T-helper 2 cell treated with Interferon-gamma antibody and Interleukin-4, amounts not matched to agents 100 ng/mL and 5 ng/mL, for 36 hours (primary cell): ENCODE results near the gene MILR1. TPM values are rescaled to one million over a fixed set of nuclear protein-coding genes. Genes with fewer than 3 reads are reported as not detected.

Source experiments
- intact Hi-C: fragments of 100-400 bp; cut with micrococcal nuclease; formaldehyde crosslinking; loops from one replicate; pipeline ENCODE4 v1.15.1; 2023
- total RNA-seq: library from RNA; stranded (reverse); gene quantifications from 2 replicates; pipeline ENCODE4 v1.2.3, GENCODE V29; 2022

MILR1 gene, protein sequence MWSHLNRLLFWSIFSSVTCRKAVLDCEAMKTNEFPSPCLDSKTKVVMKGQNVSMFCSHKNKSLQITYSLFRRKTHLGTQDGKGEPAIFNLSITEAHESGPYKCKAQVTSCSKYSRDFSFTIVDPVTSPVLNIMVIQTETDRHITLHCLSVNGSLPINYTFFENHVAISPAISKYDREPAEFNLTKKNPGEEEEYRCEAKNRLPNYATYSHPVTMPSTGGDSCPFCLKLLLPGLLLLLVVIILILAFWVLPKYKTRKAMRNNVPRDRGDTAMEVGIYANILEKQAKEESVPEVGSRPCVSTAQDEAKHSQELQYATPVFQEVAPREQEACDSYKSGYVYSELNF
- total RNA-seq: 1.2 and 1.7 TPM in 2 replicates

DNA sequence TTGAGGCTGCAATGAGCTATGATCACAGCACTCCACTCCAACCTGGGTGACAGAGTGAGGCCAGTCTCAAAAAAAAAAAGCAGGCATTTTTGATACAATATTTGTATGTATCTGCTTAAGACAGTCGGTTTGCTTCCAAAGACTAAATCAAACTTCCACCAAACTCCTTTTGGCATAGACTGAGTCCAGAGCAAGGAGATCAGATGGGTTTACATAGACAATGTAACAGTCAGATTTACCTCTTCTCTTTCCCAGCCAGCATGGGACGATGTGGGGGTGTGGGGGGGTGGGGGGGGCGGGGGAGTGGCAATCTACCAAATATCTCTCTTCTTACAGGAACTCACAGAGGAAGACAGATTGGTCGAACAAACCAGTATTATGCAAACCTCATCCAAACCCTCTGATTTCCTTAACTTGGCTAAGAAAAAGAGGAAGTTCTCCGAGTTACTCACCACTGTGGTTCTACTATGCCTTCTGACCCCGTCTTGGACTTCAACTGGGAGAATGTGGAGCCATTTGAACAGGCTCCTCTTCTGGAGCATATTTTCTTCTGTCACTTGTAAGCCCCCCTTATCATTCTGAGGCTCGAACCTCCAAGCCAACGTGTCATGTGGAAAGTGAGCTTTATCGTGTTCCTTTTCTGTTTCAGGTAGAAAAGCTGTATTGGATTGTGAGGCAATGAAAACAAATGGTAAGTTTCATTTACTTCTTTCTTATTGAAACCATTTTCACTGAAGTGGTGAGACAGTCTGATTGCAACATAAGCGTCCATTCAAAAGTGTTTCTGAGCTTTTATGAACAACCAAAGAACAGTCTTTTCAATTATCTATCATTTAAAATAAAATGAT is at the start of gene MILR1:
Gene MILR1, plus strand, starts transcription at position 451 of the 848 bp plus-strand sequence. Its CDS starts 54 bp downstream, at position 505.
- intact Hi-C loops: no loop called here

DNA sequence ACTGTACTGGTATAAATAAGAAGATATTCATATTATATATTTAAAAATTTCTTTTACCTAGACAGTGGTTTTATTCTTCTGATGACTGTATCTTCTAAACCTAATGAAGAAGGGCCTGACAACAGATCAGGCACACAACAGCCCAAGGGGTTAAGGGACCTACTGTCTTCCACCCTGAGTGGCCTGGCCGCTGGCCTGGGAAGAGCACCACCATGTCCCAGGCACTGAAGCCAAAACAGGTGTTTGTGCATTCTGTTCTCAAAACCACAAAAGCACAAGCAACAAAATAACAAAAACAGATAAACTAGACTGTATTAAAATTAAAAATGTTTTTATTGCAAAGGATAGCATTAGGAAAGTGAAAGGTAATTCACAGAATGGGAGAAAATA is 49.2 kb upstream of the MILR1 start:
- intact Hi-C loops: no loop called here

DNA sequence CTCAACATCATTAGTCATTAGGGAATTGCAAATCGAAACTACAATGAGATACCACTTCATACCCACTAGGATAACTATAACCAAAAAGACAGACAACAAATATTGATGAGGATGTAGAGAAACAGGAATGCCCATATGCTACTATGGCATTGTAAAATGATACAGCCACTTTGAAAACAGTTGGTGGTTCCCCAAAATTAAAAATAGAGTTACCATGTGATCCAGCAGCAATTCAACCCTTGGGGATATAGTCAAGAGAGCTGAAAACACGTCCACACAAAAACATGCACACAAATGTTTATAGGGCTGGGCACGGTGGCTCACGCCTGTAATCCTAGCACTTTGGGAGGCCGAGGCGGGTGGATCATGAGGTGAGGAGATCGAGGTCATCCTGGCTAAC is 48.3 kb upstream of the MILR1 start:
- intact Hi-C loops: no loop called here

DNA sequence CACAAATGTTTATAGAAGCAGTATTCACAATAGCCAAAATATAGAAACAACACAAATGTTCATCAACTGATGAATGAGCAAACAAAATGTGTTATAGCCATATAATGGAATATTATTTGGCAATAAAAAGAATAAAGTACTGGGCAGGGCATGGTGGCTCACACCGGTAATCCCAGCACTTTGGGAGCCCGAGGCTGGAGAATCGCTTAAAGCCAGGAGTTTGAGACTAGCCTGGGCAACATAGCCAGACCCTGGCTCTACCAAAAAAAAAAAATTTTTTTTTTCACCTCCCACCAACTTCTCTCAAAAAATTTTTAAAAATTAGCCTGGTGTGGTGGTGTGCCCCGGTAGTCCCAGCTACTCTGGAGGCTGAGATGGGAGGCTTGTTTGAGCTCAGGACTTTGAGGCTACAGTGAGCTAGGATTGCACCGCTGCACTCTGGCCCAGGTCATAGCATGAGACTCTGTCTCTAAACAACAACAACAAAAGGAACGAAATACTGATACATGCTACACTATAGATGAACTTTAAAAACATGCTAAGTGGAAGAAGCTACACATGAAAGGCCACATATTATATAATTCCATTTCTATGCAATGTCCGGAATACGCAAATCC is 47.6 kb upstream of the MILR1 start:
- intact Hi-C loops: no loop called here

DNA sequence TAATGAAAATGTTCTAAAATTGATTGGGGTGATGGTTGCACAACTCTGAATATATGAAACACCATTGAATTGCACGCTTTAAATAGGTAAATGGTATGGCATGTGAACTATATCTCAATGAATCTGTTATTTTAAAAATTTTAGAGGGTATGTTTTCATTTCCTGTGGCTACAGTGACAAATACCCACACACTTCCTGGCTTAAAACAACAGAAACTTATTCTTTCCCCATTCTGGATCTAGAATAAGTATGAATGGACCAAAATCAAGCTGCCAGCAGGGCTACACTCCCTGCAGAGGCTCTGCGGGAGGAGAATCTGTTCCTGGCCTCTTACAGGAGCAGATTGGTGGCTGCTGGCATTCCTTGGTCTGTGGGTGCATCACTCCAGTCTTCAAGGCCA is 47.0 kb upstream of the MILR1 start:
- intact Hi-C loops: no loop called here

DNA sequence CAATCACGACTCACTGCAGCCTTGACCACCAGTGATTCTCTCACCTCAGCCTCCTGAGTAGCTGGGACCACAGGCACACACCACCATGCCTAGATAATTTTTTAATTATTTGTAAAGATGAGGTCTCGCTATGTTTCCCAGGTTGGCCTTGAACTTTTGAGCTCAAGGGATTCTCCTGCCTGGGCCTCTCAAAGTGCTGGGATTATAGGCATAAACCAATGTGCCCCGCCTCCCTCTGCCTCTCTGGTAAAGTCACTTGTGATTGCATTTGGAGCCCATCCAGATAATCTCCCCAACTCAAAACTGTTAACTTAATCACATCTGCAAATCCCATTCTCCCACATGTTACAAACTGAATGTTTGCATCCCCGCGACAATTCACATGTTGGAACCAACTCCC is 46.4 kb upstream of the MILR1 start:
- intact Hi-C loops: no loop called here

DNA sequence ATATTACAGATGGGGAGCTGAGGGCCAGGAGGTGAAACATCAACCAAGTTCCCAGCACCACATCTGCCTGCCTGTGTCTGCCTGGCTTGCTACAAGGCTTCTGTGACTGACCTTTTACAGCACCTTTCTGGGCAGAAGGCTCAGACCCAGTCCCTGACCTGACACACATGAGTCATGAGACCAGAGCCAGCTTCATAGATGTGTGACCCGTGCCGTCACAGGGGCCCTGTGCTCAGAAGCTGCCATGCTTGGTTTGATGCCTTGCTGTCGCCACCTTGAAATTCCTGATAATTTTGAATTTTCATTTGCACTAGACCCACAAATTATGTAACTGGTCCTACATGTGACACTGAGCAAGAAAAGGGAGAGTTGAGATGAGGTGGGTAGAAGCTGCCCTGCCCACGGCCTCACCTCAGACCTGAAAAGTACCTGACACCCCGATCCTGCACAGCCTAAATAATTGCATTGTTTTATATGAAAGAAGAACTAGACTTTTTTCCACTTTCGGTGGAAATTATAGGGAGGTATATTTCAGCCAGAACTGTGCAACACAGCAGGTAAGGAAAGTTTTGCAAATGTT is 44.9 kb upstream of the MILR1 start:
- intact Hi-C loops: no loop called here

DNA sequence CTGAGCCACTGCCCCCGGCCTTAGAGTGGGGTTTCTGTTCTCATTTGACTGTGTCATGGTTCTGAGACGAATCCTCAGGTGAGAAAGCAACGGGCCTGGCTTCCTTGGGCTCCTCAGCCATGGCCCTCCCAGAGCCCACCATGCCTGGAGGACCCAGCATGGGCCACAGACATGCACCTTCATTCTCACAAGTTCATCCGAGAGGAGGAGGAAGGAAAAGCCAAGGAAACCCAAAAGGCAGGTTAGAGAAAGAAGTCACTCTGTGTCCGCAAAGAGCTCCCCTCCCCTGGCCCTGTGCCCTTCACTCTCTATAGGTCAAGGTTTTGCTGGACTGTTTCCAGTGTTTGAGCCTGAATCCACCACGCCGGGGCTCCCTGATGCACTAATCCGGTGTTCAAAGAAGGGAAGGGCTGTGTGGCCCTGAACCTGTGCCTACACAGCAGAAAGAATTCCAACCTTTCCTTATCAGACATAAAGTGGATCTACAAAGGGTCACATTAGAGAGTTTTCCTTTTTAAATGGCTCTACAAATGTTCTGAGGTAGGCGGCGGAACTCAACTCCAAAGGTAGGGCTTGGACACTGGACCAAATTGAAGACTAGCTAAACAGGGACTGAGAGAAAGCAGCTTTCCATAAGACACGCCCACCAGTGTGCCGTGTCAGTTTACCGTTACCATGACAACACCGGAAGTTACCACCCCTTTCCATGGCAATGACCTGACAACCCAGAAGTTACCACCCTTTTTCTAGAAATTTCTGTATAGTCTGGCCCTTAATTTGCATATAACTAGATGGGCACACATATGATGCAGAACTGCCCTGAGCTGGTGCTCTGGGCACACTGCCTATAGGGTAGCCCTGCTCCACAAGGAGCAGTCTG is 42.4 kb upstream of the MILR1 start:
- intact Hi-C loops: no loop called here

DNA sequence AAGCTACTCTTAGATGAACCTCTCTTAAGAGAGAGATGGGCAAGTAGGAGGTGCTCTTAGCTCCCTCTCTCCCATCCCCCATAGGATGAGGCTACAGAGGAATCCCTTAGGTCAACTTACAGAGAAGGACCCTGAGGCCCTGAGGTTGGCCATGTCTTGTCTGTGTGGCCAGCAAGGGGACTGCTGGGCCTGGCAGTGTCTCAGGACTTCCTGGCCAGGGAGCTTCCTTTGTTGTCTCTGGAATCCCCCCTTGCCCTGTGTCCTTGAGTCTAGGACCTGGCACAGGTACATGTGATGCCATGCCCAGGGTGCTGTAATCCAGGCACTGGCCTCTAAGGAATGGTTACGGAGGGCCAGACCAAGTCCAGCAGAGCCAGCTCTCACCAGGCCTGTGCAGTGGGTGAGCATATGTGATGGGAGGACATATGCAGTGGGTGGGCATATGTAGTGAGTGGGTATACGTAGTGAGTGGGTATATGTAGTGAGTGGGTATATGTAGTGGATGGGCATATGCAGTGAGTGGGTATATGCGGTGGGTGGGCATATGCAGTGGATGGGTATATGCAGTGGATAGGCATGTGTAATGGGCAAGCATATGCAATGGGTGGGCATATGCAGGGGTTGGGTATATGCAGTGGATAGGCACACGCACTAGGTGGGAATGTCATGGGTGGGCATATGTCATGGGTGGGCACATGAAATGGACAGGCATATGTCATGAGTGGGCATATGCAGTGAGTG is 38.0 kb upstream of the MILR1 start:
- intact Hi-C loops: no loop called here

DNA sequence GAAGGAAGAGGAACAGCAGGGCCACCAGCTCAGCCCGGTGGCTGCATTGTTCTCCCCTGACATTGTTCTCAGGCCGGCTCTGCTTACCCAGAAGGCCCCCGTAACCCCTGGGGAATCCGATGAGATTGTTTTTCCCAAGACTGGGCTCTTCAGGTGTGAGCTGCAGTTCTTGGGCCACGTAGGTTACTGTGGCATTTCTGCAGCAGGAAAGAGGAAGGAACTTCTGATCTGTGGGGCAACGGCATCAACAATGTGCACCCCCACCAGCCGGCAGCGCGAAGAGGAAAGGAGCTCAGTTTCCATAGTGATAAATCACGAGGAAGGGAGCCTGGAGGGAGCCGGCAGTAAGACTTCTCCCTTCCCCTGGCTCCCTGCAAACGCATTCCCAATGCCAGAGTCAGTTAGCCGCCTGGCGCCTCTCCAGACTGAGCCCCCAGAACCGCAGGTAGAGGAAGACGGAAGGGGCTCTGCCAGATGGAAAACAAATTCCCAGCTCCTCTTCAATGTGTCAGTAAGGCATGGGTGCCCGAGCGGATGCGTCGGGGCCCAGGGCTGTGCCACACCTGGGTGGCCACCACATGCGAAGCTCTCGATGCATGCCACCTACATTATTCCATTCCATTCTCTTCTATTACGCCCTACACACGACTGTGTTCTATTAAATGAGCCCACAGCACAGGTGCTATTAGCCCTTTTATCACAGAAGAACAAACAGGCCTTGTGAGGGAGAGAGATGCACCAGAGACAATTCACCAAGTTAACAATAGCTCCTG is 36.7 kb upstream of the MILR1 start:
- intact Hi-C loops: no loop called here

DNA sequence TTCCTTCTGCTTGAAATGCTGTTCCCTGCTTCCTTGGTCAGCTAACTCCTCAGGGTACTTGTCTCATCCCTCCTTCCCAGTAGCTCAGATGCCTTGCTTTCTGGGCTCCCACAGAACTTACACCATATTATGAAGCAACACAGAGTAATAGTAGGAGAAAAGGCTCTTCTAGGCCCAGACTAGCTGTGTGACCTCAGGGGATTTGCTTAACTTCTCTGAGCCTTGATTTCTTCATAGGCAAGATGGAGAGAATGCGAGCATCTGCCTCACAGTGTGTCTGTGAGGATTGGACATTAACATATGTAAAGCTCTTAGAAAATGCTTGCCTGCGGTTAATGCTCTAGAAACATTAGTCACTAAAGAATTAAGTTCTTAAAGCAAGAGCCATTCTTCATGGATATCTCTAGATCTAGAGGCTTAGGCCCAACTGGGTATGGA is 36.0 kb upstream of the MILR1 start:
- intact Hi-C loops: no loop called here

DNA sequence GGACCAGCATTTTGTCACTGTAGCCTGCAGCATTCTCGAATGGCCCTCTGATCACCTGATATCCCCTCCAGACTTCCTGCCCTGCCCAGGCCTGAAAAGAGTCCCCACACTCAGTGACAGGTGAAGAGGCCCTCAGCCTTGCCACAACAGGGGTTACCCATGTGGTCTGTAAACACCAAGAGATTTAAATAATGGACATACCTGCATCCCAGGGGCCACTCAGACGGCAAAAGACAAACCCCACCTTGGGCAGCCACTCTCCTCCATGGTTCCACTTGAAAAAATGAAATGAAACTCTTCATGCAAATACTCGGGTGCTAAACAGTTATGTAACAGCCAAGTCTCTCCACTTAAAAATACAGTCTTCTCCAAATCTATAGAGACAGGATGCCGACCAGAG is 35.4 kb upstream of the MILR1 start:
- intact Hi-C loops: no loop called here

DNA sequence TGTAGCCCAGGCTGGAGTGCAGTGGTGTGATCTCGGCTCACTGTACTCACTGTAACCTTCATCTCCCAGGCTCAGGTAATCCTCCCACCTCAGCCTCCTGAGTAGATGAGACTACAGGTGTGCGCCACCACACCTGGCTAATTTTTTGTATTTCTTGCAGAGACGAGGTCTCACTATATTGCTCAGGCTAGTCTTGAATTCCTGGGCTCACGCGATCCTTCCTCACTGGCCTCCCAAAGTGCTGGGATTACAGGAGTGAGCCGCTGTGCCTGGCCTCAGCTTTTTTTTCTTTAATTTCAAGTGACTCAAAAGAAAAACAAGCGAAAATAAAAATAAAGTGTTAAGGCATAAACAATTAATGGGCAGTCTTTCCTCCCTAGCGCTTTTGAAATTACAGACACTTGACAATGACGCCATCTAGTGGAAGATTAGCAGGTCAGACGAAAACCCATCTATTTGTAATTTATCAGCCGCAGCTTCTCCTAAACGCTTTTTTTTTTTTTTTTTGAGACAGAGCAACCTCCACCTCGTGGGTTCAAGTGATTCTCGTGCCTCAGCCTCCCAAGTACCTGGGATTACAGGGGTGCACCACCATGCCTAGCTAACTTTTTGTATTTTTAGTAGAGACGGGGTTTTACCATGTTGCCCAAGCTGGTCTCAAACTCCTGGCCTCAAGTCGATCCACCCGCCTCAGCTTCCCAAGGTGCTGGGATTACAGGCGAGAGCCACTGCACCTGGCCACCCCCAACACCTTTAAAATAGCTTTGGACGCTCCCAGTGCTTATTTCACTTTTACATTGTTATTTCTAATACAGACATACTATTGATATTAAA is 30.2 kb upstream of the MILR1 start:
- intact Hi-C loops: loop anchor here (1.0 kb wide), 2 partner anchors 97 to 111 kb away; no protein-coding TSS in a partner anchor

DNA sequence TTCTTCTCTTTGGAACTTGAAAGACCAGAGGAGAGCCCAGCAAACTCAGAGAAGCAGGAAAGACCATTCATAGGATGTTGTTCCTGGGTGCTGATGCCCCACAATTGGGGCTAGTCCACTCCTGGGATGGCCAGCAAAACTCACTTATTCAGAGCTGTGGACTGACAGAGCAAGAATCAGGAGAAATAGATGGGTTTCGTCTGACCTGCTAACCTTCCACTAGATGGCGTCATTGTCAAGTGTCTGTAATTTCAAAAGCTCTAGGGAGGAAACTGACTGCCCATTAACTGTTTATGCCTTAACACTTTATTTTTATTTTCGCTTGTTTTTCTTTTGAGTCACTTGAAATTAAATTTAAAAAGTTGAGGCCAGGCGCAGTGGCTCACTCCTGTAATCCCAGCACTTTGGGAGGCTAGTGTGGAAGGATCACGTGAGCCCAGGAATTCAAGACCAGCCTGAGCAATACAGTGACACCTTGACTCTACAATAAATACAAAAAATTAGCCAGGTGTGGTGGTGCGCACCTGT is 28.7 kb upstream of the MILR1 start:
- intact Hi-C loops: loop anchor here (1.0 to 5.0 kb wide), 3 partner anchors 71 to 229 kb away; no protein-coding TSS in a partner anchor

DNA sequence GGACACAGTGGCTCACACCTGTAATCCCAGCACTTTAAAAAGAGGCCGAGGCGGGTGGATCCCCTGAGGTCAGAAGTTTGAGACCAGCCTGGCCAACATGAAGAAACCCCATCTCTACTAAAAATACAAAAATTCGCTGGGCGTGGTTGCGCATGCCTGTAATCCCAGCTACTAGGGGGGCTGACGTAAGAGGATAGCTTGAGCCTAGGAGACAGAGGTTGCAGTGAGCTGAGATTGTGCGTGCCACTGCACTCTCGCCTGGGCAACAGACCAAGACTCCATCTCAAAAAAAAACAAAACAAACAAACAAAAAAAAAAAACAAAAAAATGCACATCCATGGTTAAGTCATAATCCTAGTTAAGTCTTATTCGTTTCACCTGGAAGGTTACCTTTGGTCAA is 26.8 kb upstream of the MILR1 start:
- intact Hi-C loops: loop anchor here (5.0 kb wide), 1 partner anchor 180 kb away; no protein-coding TSS in a partner anchor

DNA sequence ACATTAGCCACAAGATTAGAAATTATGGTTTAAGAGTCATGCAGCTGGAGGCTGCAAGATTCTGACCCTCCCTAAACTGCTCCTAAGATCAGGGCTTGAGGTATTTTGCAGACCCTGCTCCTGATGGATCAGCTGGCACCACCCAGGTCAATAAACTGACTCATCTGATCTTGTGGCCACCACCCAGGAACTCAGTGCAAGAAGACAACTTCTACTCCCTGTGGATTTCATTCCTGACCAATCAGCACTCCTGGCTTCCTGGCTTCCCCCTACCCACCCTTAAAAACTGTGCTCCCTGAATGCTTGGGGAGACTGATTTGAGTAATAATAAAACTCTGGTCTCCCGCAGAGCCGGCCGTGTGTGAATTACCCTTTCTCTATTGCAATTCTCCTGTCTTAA is 25.0 kb upstream of the MILR1 start:
- intact Hi-C loops: loop anchor here (5.0 kb wide), 1 partner anchor 178 kb away; no protein-coding TSS in a partner anchor

DNA sequence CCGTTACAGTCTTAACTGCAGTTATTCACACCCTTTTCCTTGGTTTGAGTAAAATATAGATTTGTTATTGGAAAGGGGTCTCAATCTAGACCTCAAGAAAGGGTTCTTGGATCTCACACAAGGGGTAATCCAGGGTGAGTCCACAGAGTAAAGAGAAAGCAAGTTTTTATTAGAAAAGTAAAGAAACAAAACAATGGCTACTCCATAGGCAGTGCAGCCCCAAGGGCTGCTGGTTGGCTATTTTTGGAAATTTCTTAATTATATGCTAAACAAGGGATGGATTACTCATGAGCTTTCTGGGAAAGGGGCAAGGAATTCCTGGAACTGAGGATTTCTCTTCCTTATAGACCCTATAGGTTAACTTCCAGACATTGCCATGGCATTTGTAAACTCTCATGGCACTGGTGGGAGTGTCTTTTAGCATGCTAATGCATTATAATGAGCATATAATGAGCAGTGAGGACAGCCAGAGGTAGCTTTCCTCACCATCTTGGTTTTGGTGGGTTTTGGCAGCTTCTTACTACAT is 24.5 kb upstream of the MILR1 start:
- intact Hi-C loops: loop anchor here (5.0 kb wide), 1 partner anchor 178 kb away; no protein-coding TSS in a partner anchor

DNA sequence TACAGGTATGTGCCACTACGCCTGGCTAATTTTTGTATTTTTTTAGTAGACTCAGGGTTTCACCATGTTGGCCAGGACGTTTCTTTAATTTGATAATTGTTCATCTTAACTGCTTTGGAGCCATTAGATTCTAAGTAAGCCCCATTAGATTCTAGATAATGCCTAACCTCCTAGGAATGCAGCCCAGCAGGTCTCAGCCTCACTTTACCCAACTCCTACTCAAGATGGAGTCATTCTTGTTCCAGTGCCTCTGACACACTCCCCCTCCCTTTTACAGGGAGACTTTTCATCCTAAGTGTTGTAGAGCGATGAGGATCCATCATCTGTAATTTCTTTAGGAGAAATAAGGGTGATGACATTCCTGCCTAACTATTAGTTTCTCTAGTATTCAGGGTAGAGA is 23.7 kb upstream of the MILR1 start:
- intact Hi-C loops: no loop called here
